Skin epidermis (tissue), 12 donors: Measurements from ENCODE around the gene SERINC5.
"Not testable (repeated sequence)": the region's sequence is repeated elsewhere in the genome, so short reads cannot be mapped to it uniquely, and the experiment has no call there.

Experiments used
- H3K27ac ChIP-seq, 21 experiments: fragments of 200-600 bp; sonication (generic) in 11 of 21; one replicate each; pipeline ENCODE4 v1.5.0; 2020; ENCODE audit warnings: mild to moderate bottlenecking in 3 of 21, inconsistent platforms in 2 of 21, moderate library complexity in 2 of 21
- H3K4me3 ChIP-seq, 7 experiments: fragments of 200-600 bp; sonication (generic) in 2 of 7; one replicate each; pipeline ENCODE4 v1.5.0; 2020; ENCODE audit warnings: inconsistent platforms in 2 of 7, mild to moderate bottlenecking in 2 of 7, moderate library complexity in 1 of 7

SERINC5 gene

DNA sequence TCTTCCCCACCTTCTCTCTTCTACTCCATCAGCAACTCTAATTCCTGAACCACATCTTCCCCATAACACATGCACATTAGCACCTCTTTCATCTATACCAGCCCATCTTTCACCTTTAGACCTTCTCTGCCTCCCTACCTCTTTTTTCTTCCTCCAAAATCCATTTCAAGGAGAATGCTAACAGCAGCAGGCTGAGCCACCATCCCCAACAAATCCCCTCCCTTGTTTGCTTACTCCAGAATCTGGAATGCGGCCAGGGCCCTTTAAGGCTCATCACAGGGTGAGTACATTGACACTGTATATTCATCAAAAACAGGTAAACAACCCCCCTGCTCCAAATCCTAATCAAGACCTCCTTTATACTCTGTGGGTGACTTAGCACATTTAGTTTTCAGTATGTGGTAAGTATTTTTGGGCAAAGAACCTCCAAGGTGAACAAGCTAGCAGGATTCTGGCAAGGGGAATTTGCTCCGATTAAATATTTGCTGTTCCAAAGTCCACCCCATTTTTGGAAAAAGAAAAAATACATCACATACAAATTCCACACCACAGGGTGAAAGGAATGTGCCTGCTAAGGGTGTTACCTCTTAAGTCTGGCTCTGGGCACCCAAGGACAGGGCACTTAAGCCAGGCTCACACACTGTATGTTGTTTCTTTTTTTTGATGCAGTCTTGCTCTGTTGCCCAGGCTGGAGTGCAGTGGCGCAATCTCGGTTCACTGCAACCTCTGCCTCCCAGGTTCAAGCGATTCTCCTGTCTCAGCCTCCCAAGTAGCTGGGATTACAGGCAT lies 71.4 kb downstream of the SERINC5 start:
- H3K4me3 ChIP-seq, result no peak overlapping the region

GRCh38 chr5:80183728-80184234 lies 72.1 kb downstream of the SERINC5 start:
- H3K27ac ChIP-seq, result peak overlapping the region in 6 of 21 experiments; percentile 0 to 75 (median 56)
- H3K4me3 ChIP-seq, result not testable (repeated sequence)

More for the DNA sequence above, 71.4 kb downstream of the SERINC5 start:
- peak overlapping the region in 6 of 21 experiments; percentile 0 to 75 (median 20) for H3K27ac ChIP-seq

GRCh38 chr5:80182809-80183580 lies 72.9 kb downstream of the SERINC5 start:
- H3K27ac ChIP-seq, result peak overlapping the region in 9 of 21 experiments; percentile 22 to 75 (median 52)
- no peak overlapping the region for H3K4me3 ChIP-seq

- Histone ChIP-seq H3K4me3 (no peak overlapping the region), H3K27ac (peak overlapping the region in 12 of 21 experiments; percentile 0 to 77 (median 32))
These were observed 74.1 kb downstream of the SERINC5 start for GRCh38 chr5:80181618-80182211.

GRCh38 chr5:80177236-80177635 lies 78.6 kb downstream of the SERINC5 start:
- Histone ChIP-seq H3K4me3 (no peak overlapping the region), H3K27ac (no peak overlapping the region)

DNA sequence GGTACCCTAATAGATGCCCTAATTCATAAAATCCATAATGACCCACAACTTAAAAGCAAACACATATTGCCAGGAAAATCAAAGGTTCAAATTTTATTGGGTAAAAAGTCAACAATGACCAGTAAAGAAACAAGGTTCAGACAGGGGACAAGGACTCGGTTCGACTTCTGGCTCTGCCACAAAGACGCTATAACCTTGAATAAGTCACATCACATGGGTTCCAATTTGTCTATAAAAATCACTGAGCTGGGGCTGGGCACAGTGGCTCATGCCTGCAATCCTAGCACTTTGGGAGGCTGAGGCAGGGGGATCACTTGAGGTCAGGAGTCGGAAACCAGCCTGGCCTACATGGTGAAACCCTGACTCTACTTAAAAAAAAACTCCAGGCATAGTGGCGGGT lies 80.5 kb downstream of the SERINC5 start:
- Histone ChIP-seq H3K4me3 (no peak overlapping the region), H3K27ac (no peak overlapping the region)

DNA sequence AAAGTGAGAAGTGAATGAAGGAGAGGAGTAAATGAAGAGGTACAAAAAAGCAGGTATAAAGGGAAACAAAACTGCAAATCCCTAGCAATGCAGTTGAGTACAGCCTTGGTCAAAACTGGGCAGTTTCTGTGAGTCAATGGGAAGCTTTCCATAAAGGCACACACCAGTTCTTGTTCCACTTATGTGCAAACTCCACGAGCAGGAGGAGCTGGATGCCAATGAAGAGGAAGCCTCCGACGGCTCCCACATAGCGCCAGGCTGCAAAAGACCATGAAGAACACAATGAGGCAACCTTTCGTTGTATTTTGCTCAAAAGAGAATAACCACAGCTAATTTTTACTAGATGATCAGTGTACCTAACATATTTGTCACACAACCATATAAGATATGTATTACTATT lies 81.1 kb downstream of the SERINC5 start:
- Histone ChIP-seq H3K4me3 (no peak overlapping the region), H3K27ac (no peak overlapping the region)

DNA sequence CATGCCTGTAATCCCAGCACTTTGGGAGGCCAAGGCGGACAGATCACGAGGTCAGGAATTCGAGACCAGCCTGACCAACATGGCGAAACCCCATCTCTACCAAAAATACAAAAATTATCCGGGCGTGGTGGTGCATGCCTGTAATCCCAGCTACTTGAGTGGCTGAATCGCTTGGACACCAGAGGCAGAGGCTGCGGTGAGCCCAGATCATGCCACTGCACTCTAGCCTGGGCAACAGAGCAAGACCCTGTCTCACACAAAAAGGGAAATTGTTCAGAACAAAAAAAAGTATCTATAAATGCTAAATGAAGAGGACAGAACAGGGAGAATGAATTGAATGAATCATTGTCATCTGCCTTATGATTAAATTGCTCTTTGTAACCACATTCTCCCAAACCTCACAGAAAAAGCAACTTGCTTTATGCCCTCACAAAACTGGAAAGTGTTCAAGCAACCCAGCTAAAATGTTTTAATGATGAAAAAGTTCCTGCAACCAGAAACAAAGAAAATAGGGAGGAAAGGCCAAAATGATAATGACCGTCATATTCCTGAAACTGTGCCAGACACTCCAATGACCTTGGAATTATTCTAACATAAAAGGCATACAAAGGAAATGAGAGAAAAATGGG lies 83.7 kb downstream of the SERINC5 start:
- Histone ChIP-seq H3K27ac (peak overlapping the region in 2 of 21 experiments; percentile 1 to 31), H3K4me3 (no peak overlapping the region)

- Histone ChIP-seq H3K4me3 (no peak overlapping the region), H3K27ac (no peak overlapping the region)
These were observed 85.7 kb downstream of the SERINC5 start for GRCh38 chr5:80170117-80170535.

- Histone ChIP-seq H3K27ac (no peak overlapping the region), H3K4me3 (no peak overlapping the region)
These were observed 87.3 kb downstream of the SERINC5 start for GRCh38 chr5:80168388-80169028.

DNA sequence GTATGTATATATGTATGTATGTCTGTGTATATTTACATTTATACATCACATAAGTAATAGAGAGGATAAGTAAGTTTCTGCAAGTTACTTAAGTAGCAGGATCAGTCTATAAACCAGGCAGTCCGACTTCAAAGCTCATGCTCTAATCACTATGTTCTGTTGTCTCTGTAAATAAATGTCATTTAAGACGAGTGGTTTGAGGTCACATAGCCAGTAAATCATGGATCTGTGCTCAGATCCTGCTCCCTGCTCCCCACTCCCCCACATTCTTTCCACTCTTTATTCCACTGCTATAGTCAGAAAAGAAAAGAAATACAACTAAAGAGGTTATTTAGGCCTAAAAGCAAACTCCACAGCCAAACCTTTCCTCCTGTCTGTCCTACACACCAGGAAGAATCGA lies 90.4 kb downstream of the SERINC5 start:
- Histone ChIP-seq H3K4me3 (no peak overlapping the region), H3K27ac (no peak overlapping the region)

DNA sequence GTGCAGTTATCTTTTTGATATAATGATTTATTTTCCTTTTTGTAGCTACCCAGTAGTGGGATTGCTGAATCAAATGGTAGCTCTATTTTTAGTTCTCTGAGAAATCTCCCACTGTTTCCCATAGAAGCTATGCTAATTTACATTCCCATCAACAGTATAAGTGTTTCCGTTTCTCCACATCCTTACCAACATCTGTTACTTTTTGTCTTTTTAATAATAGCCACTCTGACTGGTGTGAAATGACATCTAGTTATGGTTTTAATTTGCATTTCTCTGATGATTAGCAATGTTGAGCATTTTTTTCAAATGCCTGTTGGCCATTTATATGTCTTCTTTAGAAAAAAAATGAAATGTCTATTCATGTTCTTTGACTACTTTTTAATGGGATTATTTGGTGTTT lies 94.7 kb downstream of the SERINC5 start:
- H3K4me3 ChIP-seq, result no peak overlapping the region
- H3K27ac ChIP-seq, result peak overlapping the region in 1 of 21 experiments; percentile 6

- Histone ChIP-seq H3K4me3 (no peak overlapping the region), H3K27ac (no peak overlapping the region)
These were observed 95.6 kb downstream of the SERINC5 start for GRCh38 chr5:80160242-80160641.

DNA sequence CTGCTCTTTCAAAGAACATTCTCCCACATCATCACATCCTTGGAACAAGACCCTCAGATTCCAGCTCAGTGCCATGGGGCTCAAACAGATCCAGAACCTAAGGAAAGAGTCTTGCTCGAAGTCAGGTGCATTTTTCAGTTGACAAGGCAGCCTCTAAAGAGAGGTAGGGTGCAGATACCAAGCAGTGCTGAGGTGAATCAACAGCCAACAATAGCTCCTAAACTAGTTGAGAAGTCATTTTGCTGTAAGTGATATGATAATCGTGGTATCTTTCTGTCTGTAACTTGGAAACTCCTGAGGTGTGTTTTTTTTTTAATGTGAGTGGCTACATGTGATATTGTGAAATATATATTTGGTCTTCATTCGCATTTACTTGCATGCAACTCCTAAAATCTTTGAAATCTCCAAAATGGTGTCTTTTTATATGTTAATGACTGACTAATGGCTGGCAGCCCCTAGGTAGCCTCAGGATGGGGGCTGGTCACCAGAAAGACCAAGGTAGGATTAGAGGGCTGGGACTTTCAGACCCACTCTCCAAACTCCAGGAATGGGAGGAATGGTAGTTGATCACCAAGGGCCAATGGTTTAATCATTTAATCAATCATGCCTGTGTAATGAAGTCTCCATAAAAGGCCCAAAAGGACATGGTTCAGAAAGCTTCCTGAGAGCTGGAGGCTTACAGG lies 96.6 kb downstream of the SERINC5 start:
- Histone ChIP-seq H3K27ac (no peak overlapping the region), H3K4me3 (no peak overlapping the region)

- Histone ChIP-seq H3K4me3 (no peak overlapping the region), H3K27ac (no peak overlapping the region)
These were observed 99.7 kb downstream of the SERINC5 start for GRCh38 chr5:80156156-80156555.

DNA sequence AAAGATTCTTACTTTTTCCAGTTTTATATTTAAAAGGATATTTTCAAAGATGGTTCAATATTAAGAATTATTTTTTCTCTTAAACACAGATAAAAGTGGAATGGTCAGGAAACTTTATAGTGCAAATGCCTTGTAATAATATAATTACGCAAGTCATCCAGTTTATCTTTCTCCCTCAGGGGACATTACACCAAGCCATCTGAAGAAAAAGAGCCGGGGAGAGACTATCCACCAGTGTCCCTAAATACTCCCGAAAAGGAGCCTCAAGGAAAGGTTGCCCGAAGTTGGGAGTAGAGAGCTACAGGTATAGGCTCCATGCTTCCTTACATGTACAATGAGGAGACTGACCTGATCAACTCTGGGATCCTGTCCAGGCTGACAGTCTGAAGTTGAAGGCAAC lies 101.1 kb downstream of the SERINC5 start:
- no peak overlapping the region for H3K27ac ChIP-seq

GRCh38 chr5:80154289-80154688 lies 101.6 kb downstream of the SERINC5 start:
- not testable (repeated sequence) for H3K27ac ChIP-seq, H3K4me3 ChIP-seq

More for the DNA sequence above, 101.1 kb downstream of the SERINC5 start:
- no peak overlapping the region for H3K4me3 ChIP-seq

GRCh38 chr5:80153586-80154126 lies 102.2 kb downstream of the SERINC5 start:
- Histone ChIP-seq H3K4me3 (no peak overlapping the region), H3K27ac (no peak overlapping the region)
